ENCODE data around the gene SNTG2. TPM values are rescaled to one million over a fixed set of nuclear protein-coding genes. Genes with fewer than 3 reads are reported as not detected.

The SNTG2 gene
- total and polyA plus RNA-seq, 7 donors, result 0.26 to 1.7 (median 0.73) TPM; not detected in 2

GRCh38 chr2:920999-921398, 29.6 kb upstream of the SNTG2 start:
- H3K36me3 ChIP-seq (ENCODE audit: insufficient read depth in 1 of 2, low read depth in 1 of 2), result no peaks in the 10 kb centered on the region
- ATAC-seq (no peak), DNase-seq (no peak)
- no peak for TF ChIP-seq CTCF (IDR thresholded peaks at IDR 0.05)
- H3K9me3 ChIP-seq, result no peaks in the 10 kb centered on the region
- H3K27ac ChIP-seq, result no peak overlapping the region
- intact Hi-C loops (cut with DNase I), result no loop called here
- H3K4me3 ChIP-seq, result no peak overlapping the region
- no peaks in the 10 kb centered on the region for H3K4me1 ChIP-seq
- H3K27me3 ChIP-seq (ENCODE audit: insufficient read depth in 3 of 3, low read length in 2 of 3), result no peaks in the 10 kb centered on the region
- WGBS, 3 donors, result 82 to 92% (median 90%) methylated on average over 13 of the region's 13 CpGs

GRCh38 chr2:922185-922584, 28.5 kb upstream of the SNTG2 start:
- ATAC-seq (no peak), DNase-seq (no peak)
- H3K9me3 ChIP-seq, result no peaks in the 10 kb centered on the region
- no peaks in the 10 kb centered on the region for H3K27me3 ChIP-seq (ENCODE audit: insufficient read depth in 3 of 3, low read length in 2 of 3)
- H3K27ac ChIP-seq, result no peak overlapping the region
- intact Hi-C loops (cut with DNase I), result no loop called here
- H3K4me1 ChIP-seq, result no peaks in the 10 kb centered on the region
- H3K4me3 ChIP-seq, result no peak overlapping the region
- 79 to 87% (median 85%) methylated on average over 10 of the region's 10 CpGs for WGBS, 3 donors
- no peaks in the 10 kb centered on the region for H3K36me3 ChIP-seq (ENCODE audit: insufficient read depth in 1 of 2, low read depth in 1 of 2)
- TF ChIP-seq CTCF (IDR thresholded peaks at IDR 0.05), result no peak

GRCh38 chr2:923832-924601, 26.6 kb upstream of the SNTG2 start:
- Histone ChIP-seq H3K27me3 (ENCODE audit: insufficient read depth in 3 of 3, low read length in 2 of 3) (no peaks in the 10 kb centered on the region), H3K9me3 (no peaks in the 10 kb centered on the region), H3K27ac (no peak overlapping the region), H3K4me1 (no peaks in the 10 kb centered on the region), H3K36me3 (ENCODE audit: insufficient read depth in 1 of 2, low read depth in 1 of 2) (no peaks in the 10 kb centered on the region), H3K4me3 (no peak overlapping the region)
- TF ChIP-seq CTCF (IDR thresholded peaks at IDR 0.05), result no peak
- ATAC-seq (no peak), DNase-seq (no peak)
- intact Hi-C loops (cut with DNase I), result no loop called here
- 67 to 83% (median 80%) methylated on average over 8 of the region's 8 CpGs for WGBS, 3 donors

GRCh38 chr2:924701-925100, 25.9 kb upstream of the SNTG2 start:
- Histone ChIP-seq H3K4me1 (no peaks in the 10 kb centered on the region), H3K27ac (no peak overlapping the region), H3K36me3 (ENCODE audit: insufficient read depth in 1 of 2, low read depth in 1 of 2) (no peaks in the 10 kb centered on the region), H3K27me3 (ENCODE audit: insufficient read depth in 3 of 3, low read length in 2 of 3) (no peaks in the 10 kb centered on the region), H3K9me3 (no peaks in the 10 kb centered on the region), H3K4me3 (no peak overlapping the region)
- WGBS, 3 donors, result 44 to 54% (median 44%) methylated on average over 5 of the region's 5 CpGs
- DNase-seq (no peak), ATAC-seq (no peak)
- intact Hi-C loops (cut with DNase I), result no loop called here
- TF ChIP-seq CTCF (IDR thresholded peaks at IDR 0.05), result no peak

GRCh38 chr2:925309-925708, 25.3 kb upstream of the SNTG2 start:
- Histone ChIP-seq H3K4me3 (no peak overlapping the region), H3K4me1 (no peaks in the 10 kb centered on the region), H3K27ac (no peak overlapping the region), H3K36me3 (ENCODE audit: insufficient read depth in 1 of 2, low read depth in 1 of 2) (no peaks in the 10 kb centered on the region), H3K27me3 (ENCODE audit: insufficient read depth in 3 of 3, low read length in 2 of 3) (no peaks in the 10 kb centered on the region), H3K9me3 (no peaks in the 10 kb centered on the region)
- ATAC-seq (no peak), DNase-seq (no peak)
- 74 to 78% (median 77%) methylated on average over 4 of the region's 4 CpGs for WGBS, 3 donors
- intact Hi-C loops (cut with DNase I), result no loop called here
- no peak for TF ChIP-seq CTCF (IDR thresholded peaks at IDR 0.05)
